Transverse colon (tissue), 4 donors: Measurements from ENCODE around the gene SMC1A. TPM values are rescaled to one million over a fixed set of nuclear protein-coding genes. Genes with fewer than 3 reads are reported as not detected.

Experiments used
- DNase-seq: peaks from one replicate; pipeline ENCODE4 v3.0.0-alpha.2; 2019
- H3K27ac ChIP-seq, 4 donors: fragments of 200-600 bp; sonication (generic); 2 replicates each; pipeline ENCODE4 v1.5.1; 2016 to 2018; ENCODE audit warnings: inconsistent platforms in 4 of 4
- H3K27me3 ChIP-seq: fragments of 200-600 bp; sonication (generic); 2 replicates; pipeline ENCODE4 v1.5.1; 2017; ENCODE audit warnings: inconsistent platforms
- H3K36me3 ChIP-seq, 4 donors: fragments of 200-600 bp; sonication (generic); 2 replicates each; pipeline ENCODE4 v1.5.1; 2017 to 2019; ENCODE audit warnings: inconsistent platforms in 4 of 4
- H3K4me1 ChIP-seq, 4 donors: fragments of 200-600 bp; sonication (generic); 2 replicates each; pipeline ENCODE4 v1.5.1; 2017 to 2020; ENCODE audit warnings: inconsistent platforms in 4 of 4
- H3K4me3 ChIP-seq, 4 donors: fragments of 200-600 bp; sonication (generic); 1 replicate in 1 of 4; 2 replicates in 3 of 4; pipeline versions ENCODE4 v1.5.1 to v1.6.1; 2017 to 2019; ENCODE audit warnings: inconsistent platforms in 4 of 4
- H3K9me3 ChIP-seq, 2 donors: fragments of 200-600 bp; sonication (generic); 2 replicates each; pipeline ENCODE4 v1.5.1; 2017 to 2019; ENCODE audit warnings: inconsistent platforms in 2 of 2
- EP300 ChIP-seq: sonication (generic); formaldehyde crosslinking; IDR thresholded peaks from one replicate; pipeline ENCODE4 v1.6.1; 2017; ENCODE audit warnings: antibody characterized with exemption, low read depth
- POLR2A ChIP-seq: fragments of 450-650 bp; IDR thresholded peaks from one replicate; pipeline ENCODE4 v1.6.1; 2016; ENCODE audit warnings: antibody characterized with exemption, mild to moderate bottlenecking, moderate library complexity
- POLR2AphosphoS5 ChIP-seq, 3 donors: sonication (generic); formaldehyde crosslinking; IDR thresholded peaks; one replicate each; pipeline ENCODE4 v1.6.1; 2016; ENCODE audit warnings: antibody characterized with exemption in 3 of 3
- WGBS, 2 donors: methylation state at CpG; one replicate each; pipeline ENCODE4 v1.1.5; 2018; ENCODE audit warnings: low coverage in 1 of 2; 5-methylcytosine and 5-hydroxymethylcytosine counted together
- in situ Hi-C, 4 donors: fragments of 200-750 bp; cut with MboI; loops; one replicate each; pipeline versions ENCODE4 v1.15.0 to v1.15.1; 2017; ENCODE audit warnings: low sequenced_read_pairs in 3 of 4, low pct_ligation_motif_present in 1 of 4, low pct_unique_long_range_greater_than_20kb in 1 of 4
- intact Hi-C: fragments of 100-400 bp; cut with DNase I; formaldehyde crosslinking; loops from one replicate; pipeline ENCODE4 v1.15.1; 2023; ENCODE audit warnings: low total_unique reads
- total RNA-seq, 4 donors: library from RNA; depleted of rRNA; stranded (reverse); fragments of >200 nt; gene quantifications; one replicate each; pipeline ENCODE4 v1.1.0, GENCODE V29; 2016
- TF ChIP-seq, protein P1 (sequence below), 5 experiments: fragments of 200-600 bp in 3 of 5; fragments of 450-650 bp in 2 of 5; sonication (generic) in 3 of 5; IDR thresholded peaks; 1 replicate in 2 of 5; 2 replicates in 3 of 5; pipeline ENCODE4 v1.5.1; 2016 to 2017; ENCODE audit warnings: antibody characterized with exemption in 5 of 5, inconsistent platforms in 3 of 5, mild to moderate bottlenecking in 2 of 5, moderate library complexity in 1 of 5

SMC1A gene
- total RNA-seq, 4 donors from 2014 or later: 25.3 to 113 (median 52.9) TPM

DNA sequence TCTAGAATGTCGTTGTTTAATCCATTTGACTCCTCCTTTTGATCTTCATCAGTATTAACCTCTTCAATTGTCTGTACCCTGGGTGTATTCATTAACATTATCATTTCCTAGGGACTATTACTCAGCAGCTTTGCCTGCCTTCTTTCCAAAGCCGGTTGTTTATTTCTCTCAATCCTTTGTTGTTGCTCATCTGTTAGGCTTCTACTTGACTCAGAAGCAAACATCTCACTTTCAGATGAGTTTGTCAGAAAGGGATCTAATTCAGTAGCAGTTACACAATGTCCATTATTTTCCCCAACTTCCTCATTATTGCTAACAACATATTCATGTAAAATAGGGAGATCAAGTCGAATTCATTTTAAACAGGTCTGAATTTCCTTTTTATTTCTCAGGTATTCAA is 33.8 kb upstream of the SMC1A start:
- no peaks in the 10 kb centered on the region for H3K27me3 ChIP-seq
- intact Hi-C loops: no loop called here
- no peak for DNase-seq
- no peak overlapping the region for H3K4me3 ChIP-seq
- 50% methylated on average over 3 of the region's 3 CpGs; no CpG with 5 or more reads in 1 of the 2 donors for WGBS, 2 donors
- H3K9me3 ChIP-seq: no peaks in the 10 kb centered on the region
- TF ChIP-seq, protein P1, sequence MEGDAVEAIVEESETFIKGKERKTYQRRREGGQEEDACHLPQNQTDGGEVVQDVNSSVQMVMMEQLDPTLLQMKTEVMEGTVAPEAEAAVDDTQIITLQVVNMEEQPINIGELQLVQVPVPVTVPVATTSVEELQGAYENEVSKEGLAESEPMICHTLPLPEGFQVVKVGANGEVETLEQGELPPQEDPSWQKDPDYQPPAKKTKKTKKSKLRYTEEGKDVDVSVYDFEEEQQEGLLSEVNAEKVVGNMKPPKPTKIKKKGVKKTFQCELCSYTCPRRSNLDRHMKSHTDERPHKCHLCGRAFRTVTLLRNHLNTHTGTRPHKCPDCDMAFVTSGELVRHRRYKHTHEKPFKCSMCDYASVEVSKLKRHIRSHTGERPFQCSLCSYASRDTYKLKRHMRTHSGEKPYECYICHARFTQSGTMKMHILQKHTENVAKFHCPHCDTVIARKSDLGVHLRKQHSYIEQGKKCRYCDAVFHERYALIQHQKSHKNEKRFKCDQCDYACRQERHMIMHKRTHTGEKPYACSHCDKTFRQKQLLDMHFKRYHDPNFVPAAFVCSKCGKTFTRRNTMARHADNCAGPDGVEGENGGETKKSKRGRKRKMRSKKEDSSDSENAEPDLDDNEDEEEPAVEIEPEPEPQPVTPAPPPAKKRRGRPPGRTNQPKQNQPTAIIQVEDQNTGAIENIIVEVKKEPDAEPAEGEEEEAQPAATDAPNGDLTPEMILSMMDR (IDR thresholded peaks at IDR 0.05): no peak
- TF ChIP-seq POLR2AphosphoS5 (IDR thresholded peaks at IDR 0.05) (no peak), EP300 (no peak), POLR2A (no peak)
- in situ Hi-C loops: no loop called here
- H3K27ac ChIP-seq: no peak overlapping the region
- H3K4me1 ChIP-seq: no peaks in the 10 kb centered on the region
- H3K36me3 ChIP-seq: no peaks in the 10 kb centered on the region

DNA sequence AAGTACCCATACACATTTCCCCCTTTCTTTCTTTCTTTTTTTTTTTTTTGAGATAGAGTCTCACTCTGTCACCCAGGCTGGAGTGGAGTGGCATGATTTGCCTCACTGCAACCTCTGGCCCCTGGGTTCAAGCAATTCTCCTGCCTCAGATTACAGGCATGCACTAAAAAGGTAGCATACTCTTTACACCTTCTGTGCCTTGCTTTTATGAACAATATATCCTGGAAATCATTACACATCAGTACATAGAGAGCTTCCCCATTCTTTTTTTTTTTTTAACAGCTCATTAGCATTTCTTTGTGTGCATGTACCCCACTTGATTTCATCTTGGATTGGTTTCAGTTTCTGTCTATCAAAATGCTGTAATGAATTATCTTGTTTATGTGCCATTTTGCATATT is 30.4 kb upstream of the SMC1A start:
- Histone ChIP-seq H3K27me3 (no peaks in the 10 kb centered on the region), H3K4me1 (no peaks in the 10 kb centered on the region), H3K4me3 (no peak overlapping the region), H3K9me3 (no peaks in the 10 kb centered on the region), H3K36me3 (no peaks in the 10 kb centered on the region), H3K27ac (no peak overlapping the region)
- no peak for DNase-seq
- TF ChIP-seq, protein P1 (IDR thresholded peaks at IDR 0.05): no peak
- no peak for TF ChIP-seq POLR2A
- TF ChIP-seq POLR2AphosphoS5 (IDR thresholded peaks at IDR 0.05): no peak
- TF ChIP-seq EP300: no peak
- in situ Hi-C loops: no loop called here
- intact Hi-C loops: no loop called here

DNA sequence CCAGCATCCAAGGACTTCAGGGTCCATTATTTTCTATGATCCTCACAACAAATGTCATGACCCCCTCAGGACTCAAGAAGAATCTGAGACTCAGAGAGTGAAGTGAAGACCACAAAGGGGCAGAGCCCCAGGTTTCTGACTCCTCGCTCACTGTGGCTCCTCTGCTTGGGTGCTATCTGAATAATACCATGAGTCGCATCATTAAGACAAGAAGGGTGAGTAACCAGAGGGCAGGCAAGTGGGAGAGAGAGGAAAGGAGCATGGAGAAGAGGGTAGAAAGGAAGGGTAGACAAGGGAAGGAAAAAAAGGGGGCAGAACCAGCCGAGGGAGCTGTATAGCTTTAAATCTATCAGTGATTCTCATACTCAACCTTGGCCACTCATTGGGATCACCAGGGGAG is 27.2 kb upstream of the SMC1A start:
- WGBS, 2 donors: 60 to 85% methylated on average over 1 to 3 of the region's 3 CpGs
- H3K4me1 ChIP-seq: no peaks in the 10 kb centered on the region
- no peaks in the 10 kb centered on the region for H3K36me3 ChIP-seq
- DNase-seq: no peak
- no peaks in the 10 kb centered on the region for H3K27me3 ChIP-seq
- in situ Hi-C loops (loop anchor here in 2 of 4 donors (10.0 to 25.0 kb wide), 2 partner anchors 135 to 137 kb away; no protein-coding TSS in a partner anchor), intact Hi-C loops (no loop called here)
- H3K27ac ChIP-seq: no peak overlapping the region
- TF ChIP-seq POLR2AphosphoS5 (IDR thresholded peaks at IDR 0.05) (no peak), EP300 (no peak), POLR2A (no peak)
- TF ChIP-seq, protein P1 (IDR thresholded peaks at IDR 0.05): no peak
- no peak overlapping the region for H3K4me3 ChIP-seq
- no peaks in the 10 kb centered on the region for H3K9me3 ChIP-seq

DNA sequence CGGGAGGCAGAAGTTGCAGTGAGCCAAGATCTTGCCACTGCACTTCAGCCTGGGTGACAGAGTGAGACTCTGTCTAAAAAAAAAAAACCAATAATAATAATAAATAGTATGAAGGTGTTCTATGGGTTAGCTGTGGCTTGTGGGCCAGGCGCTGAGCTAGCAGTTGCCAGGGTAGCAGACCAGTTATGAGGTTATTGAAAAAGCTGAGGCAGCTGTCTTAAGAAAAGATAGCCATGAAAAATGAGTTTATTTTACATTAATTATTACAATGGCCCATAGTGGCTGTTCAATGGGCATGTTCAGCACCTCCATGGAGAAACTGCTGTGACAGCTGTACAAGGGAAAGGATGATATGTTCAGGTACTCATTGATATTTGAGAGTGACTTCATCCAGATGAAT is 25.0 kb upstream of the SMC1A start:
- in situ Hi-C loops: loop anchor here in 2 of 4 donors (10.0 to 25.0 kb wide), 2 partner anchors 133 to 135 kb away; no protein-coding TSS in a partner anchor
- no peaks in the 10 kb centered on the region for H3K9me3 ChIP-seq
- H3K36me3 ChIP-seq: no peaks in the 10 kb centered on the region
- no peak overlapping the region for H3K4me3 ChIP-seq
- DNase-seq: no peak
- H3K4me1 ChIP-seq: no peaks in the 10 kb centered on the region
- no peak overlapping the region for H3K27ac ChIP-seq
- 91 to 100% methylated on average over 1 to 2 of the region's 2 CpGs for WGBS, 2 donors
- intact Hi-C loops: no loop called here
- no peaks in the 10 kb centered on the region for H3K27me3 ChIP-seq
- TF ChIP-seq POLR2AphosphoS5 (IDR thresholded peaks at IDR 0.05): no peak
- no peak for TF ChIP-seq POLR2A
- TF ChIP-seq EP300: no peak
- TF ChIP-seq, protein P1 (IDR thresholded peaks at IDR 0.05): no peak
